ENCODE data around the gene PRELID1. TPM values are rescaled to one million over a fixed set of nuclear protein-coding genes. Genes with fewer than 3 reads are reported as not detected.
A peak's percentile ranks its signal among the peaks of the same experiment; 100 is the strongest.

The PRELID1 gene
- total and polyA plus RNA-seq, 10 of the 15 experiments (the other 5 are each of a cell fraction or from before 2014, with no cell fraction given) = 30.9 to 584 (median 254) TPM

GRCh38 chr5:177300236-177300880 lies 3.2 kb upstream of the PRELID1 start (continued):
- TF ChIP-seq E4F1 (IDR thresholded peaks at IDR 0.05; ENCODE audit: borderline replicate concordance, partially characterized antibody) (no peak), MEF2B (IDR thresholded peaks at IDR 0.05; ENCODE audit: partially characterized antibody, poor library complexity, severe bottlenecking) (peak; percentile 49), BCL3 (IDR thresholded peaks at IDR 0.05; ENCODE audit: borderline replicate concordance, insufficient read depth, low read depth, low read length, poor library complexity, severe bottlenecking) (peak; percentile 12), KDM1A (IDR thresholded peaks at IDR 0.05; ENCODE audit: borderline replicate concordance) (no peak), RBBP5 (conservative IDR thresholded peaks at IDR 0.05) (no peak), DPF2 (IDR thresholded peaks at IDR 0.05) (peak; percentile 86), FOXM1 (IDR thresholded peaks at IDR 0.05; ENCODE audit: low read depth, low read length) (peak; percentile 19; the same call in 1 of the 2 replicates), ATF7 (IDR thresholded peaks at IDR 0.05; ENCODE audit: low read depth) (peak; percentile 86), ZNF622 (IDR thresholded peaks at IDR 0.05) (no peak), CTCF (IDR thresholded peaks at IDR 0.05 in 2 of 3, conservative IDR thresholded peaks at IDR 0.05 in 1 of 3; ENCODE audit: control insufficient read depth in 2 of 3, extremely low read depth in 1 of 3, insufficient read depth in 1 of 3, low read depth in 3 of 3, low read length in 3 of 3) (peak in 1 of 3 experiments; percentile 6; a peak in 1 of 6 replicates), MXI1 (IDR thresholded peaks at IDR 0.05; ENCODE audit: low read depth, low read length) (peak; percentile 73; the same call in 1 of the 2 replicates), ZBTB4 (CRISPR knock-in tag; IDR thresholded peaks at IDR 0.05) (no peak), GATAD2B (conservative IDR thresholded peaks at IDR 0.05; ENCODE audit: low read depth) (peak; percentile 75), ZBED1 (IDR thresholded peaks at IDR 0.05; ENCODE audit: borderline replicate concordance) (0 out of 2 replicates have a peak, but pooled peaks have one; percentile 35)
- TF ChIP-seq, protein P1, sequence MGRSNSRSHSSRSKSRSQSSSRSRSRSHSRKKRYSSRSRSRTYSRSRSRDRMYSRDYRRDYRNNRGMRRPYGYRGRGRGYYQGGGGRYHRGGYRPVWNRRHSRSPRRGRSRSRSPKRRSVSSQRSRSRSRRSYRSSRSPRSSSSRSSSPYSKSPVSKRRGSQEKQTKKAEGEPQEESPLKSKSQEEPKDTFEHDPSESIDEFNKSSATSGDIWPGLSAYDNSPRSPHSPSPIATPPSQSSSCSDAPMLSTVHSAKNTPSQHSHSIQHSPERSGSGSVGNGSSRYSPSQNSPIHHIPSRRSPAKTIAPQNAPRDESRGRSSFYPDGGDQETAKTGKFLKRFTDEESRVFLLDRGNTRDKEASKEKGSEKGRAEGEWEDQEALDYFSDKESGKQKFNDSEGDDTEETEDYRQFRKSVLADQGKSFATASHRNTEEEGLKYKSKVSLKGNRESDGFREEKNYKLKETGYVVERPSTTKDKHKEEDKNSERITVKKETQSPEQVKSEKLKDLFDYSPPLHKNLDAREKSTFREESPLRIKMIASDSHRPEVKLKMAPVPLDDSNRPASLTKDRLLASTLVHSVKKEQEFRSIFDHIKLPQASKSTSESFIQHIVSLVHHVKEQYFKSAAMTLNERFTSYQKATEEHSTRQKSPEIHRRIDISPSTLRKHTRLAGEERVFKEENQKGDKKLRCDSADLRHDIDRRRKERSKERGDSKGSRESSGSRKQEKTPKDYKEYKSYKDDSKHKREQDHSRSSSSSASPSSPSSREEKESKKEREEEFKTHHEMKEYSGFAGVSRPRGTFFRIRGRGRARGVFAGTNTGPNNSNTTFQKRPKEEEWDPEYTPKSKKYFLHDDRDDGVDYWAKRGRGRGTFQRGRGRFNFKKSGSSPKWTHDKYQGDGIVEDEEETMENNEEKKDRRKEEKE (IDR thresholded peaks at IDR 0.05) = no peak
